Liver (tissue), 9 donors: ENCODE measurements around the gene APOL6. TPM values are rescaled to one million over a fixed set of nuclear protein-coding genes. Genes with fewer than 3 reads are reported as not detected.

ENCODE experiments used
- DNase-seq: peaks from one replicate; pipeline ENCODE4 v3.0.0-alpha.2; 2017; ENCODE audit warnings: low spot score
- H3K27ac ChIP-seq, 2 donors: one replicate each; pipeline ENCODE4 v1.7.0; 2013; ENCODE audit warnings: inconsistent platforms in 2 of 2, low read length in 2 of 2, control low read depth in 1 of 2, low read depth in 1 of 2, mild to moderate bottlenecking in 1 of 2
- H3K27me3 ChIP-seq, 4 donors: one replicate each; pipeline versions ENCODE4 v1.6.1 to v1.7.0; 2013; ENCODE audit warnings: low read length in 3 of 4, inconsistent platforms in 1 of 4, mild to moderate bottlenecking in 1 of 4, moderate library complexity in 1 of 4; ENCODE audit not compliant: control insufficient read depth in 4 of 4, insufficient read depth in 4 of 4
- H3K36me3 ChIP-seq, 4 donors: one replicate each; pipeline versions ENCODE4 v1.6.1 to v1.7.0; 2013; ENCODE audit warnings: low read length in 3 of 4, mild to moderate bottlenecking in 3 of 4, low read depth in 1 of 4, moderate library complexity in 1 of 4; ENCODE audit not compliant: control insufficient read depth in 4 of 4, insufficient read depth in 3 of 4
- H3K4me1 ChIP-seq, 4 donors: one replicate each; pipeline versions ENCODE4 v1.6.1 to v1.7.0; 2013; ENCODE audit warnings: low read length in 3 of 4, mild to moderate bottlenecking in 3 of 4, moderate library complexity in 1 of 4; ENCODE audit not compliant: control insufficient read depth in 4 of 4, insufficient read depth in 4 of 4
- H3K4me3 ChIP-seq, 3 donors: one replicate each; pipeline versions ENCODE4 v1.6.1 to v1.7.0; 2013; ENCODE audit warnings: low read length in 3 of 3, control low read depth in 1 of 3, low read depth in 1 of 3, mild to moderate bottlenecking in 1 of 3
- H3K9ac ChIP-seq, 2 donors: one replicate each; pipeline ENCODE4 v1.7.0; 2013; ENCODE audit warnings: low read length in 2 of 2, mild to moderate bottlenecking in 2 of 2, moderate library complexity in 2 of 2, control low read depth in 1 of 2, low read depth in 1 of 2
- H3K9me3 ChIP-seq, 4 donors: one replicate each; pipeline versions ENCODE4 v1.6.1 to v1.7.0; 2013; ENCODE audit warnings: low read length in 3 of 4; ENCODE audit not compliant: control insufficient read depth in 4 of 4
- ATF3 ChIP-seq: IDR thresholded peaks from 2 replicates; pipeline ENCODE4 v1.6.1; 2016; ENCODE audit warnings: antibody characterized with exemption
- CTCF ChIP-seq: fragments of 150-350 bp; IDR thresholded peaks from 2 replicates; pipeline ENCODE4 v1.5.1; 2017; ENCODE audit warnings: improper control_type of control experiment, low read depth, low read length; ENCODE audit not compliant: missing input control
- EGR1 ChIP-seq, 2 donors: IDR thresholded peaks; 2 replicates each; pipeline ENCODE4 v1.6.1; 2016 to 2018; ENCODE audit warnings: antibody characterized with exemption in 2 of 2, low read depth in 2 of 2
- FOXA1 ChIP-seq: IDR thresholded peaks from 2 replicates; pipeline ENCODE4 v1.6.1; 2016; ENCODE audit warnings: antibody characterized with exemption
- FOXA2 ChIP-seq: IDR thresholded peaks from 2 replicates; pipeline ENCODE4 v1.6.1; 2016; ENCODE audit warnings: antibody characterized with exemption
- GABPA ChIP-seq, 2 donors: IDR thresholded peaks in 1 of 2; conservative IDR thresholded peaks in 1 of 2; 2 replicates each; pipeline ENCODE4 v1.6.1; 2016; ENCODE audit warnings: antibody characterized with exemption in 2 of 2, mild to moderate bottlenecking in 1 of 2, moderate library complexity in 1 of 2
- HNF4A ChIP-seq, 2 donors: conservative IDR thresholded peaks; 2 replicates each; pipeline ENCODE4 v1.6.1; 2016; ENCODE audit warnings: antibody characterized with exemption in 2 of 2, mild to moderate bottlenecking in 2 of 2
- HNF4G ChIP-seq: IDR thresholded peaks from 2 replicates; pipeline ENCODE4 v1.6.1; 2016; ENCODE audit warnings: antibody characterized with exemption
- JUND ChIP-seq, 2 donors: IDR thresholded peaks; 2 replicates each; pipeline ENCODE4 v1.6.1; 2016; ENCODE audit warnings: antibody characterized with exemption in 2 of 2
- MAX ChIP-seq: IDR thresholded peaks from 2 replicates; pipeline ENCODE4 v1.6.1; 2016; ENCODE audit warnings: antibody characterized with exemption
- NR2F2 ChIP-seq: IDR thresholded peaks from 2 replicates; pipeline ENCODE4 v1.6.1; 2016; ENCODE audit warnings: antibody characterized with exemption
- RAD21 ChIP-seq, 2 donors: IDR thresholded peaks; 2 replicates each; pipeline ENCODE4 v1.6.1; 2016; ENCODE audit warnings: antibody characterized with exemption in 2 of 2, mild to moderate bottlenecking in 2 of 2
- REST ChIP-seq: IDR thresholded peaks from 2 replicates; pipeline ENCODE4 v1.6.1; 2016; ENCODE audit warnings: antibody characterized with exemption, mild to moderate bottlenecking
- RXRA ChIP-seq, 2 donors: IDR thresholded peaks; 2 replicates each; pipeline ENCODE4 v1.6.1; 2017 to 2018; ENCODE audit warnings: antibody characterized with exemption in 2 of 2, mild to moderate bottlenecking in 1 of 2
- SP1 ChIP-seq: IDR thresholded peaks from 2 replicates; pipeline ENCODE4 v1.6.1; 2018; ENCODE audit warnings: antibody characterized with exemption, mild to moderate bottlenecking
- TAF1 ChIP-seq: conservative IDR thresholded peaks from 2 replicates; pipeline ENCODE4 v1.6.1; 2016; ENCODE audit warnings: antibody characterized with exemption, mild to moderate bottlenecking
- YY1 ChIP-seq: IDR thresholded peaks from 2 replicates; pipeline ENCODE4 v1.6.1; 2016; ENCODE audit warnings: antibody characterized with exemption, mild to moderate bottlenecking
- ZBTB33 ChIP-seq: IDR thresholded peaks from 2 replicates; pipeline ENCODE4 v1.6.1; 2016; ENCODE audit warnings: antibody characterized with exemption
- WGBS: extraction: QIAGEN DNeasy Blood & Tissue Kit; methylation state at CpG from one replicate; pipeline ENCODE4 v1.1.7; 2013; 5-methylcytosine and 5-hydroxymethylcytosine counted together
- polyA plus RNA-seq, 2 donors: library from polyadenylated mRNA; stranded (reverse) in 1 of 2; unstranded in 1 of 2; fragments of 200-250 nt in 1 of 2; fragments of >200 nt in 1 of 2; fragmentation: Nextera tagmentation in 1 of 2; extraction: Ambion mirVana in 1 of 2; gene quantifications; one replicate each; pipeline versions ENCODE4 v1.2.1 to v1.2.3, GENCODE V29; 2013 to 2015
- total RNA-seq, 2 donors: library from RNA; depleted of rRNA; stranded (reverse); fragments of >200 nt; gene quantifications; one replicate each; pipeline ENCODE4 v1.2.3, GENCODE V29; 2014
- donor health status: healthy.
- donor health status: healthy.
- donor health status: healthy.
- donor health status: healthy.
- donor health status: healthy.

Gene APOL6
- total RNA-seq (10 to 100 TPM; 13.7 to 80.1 TPM), polyA plus RNA-seq (10 to 100 TPM; 10.3 to 20.8 TPM)

GRCh38 chr22:35648066-35649025 lies at the start of gene APOL6:
APOL6 (plus strand) TSS chr22:35648446; CDS start chr22:35656426, 7,980 bp downstream.
- Histone ChIP-seq H3K4me1 (peaks cover 8 to 47% (median 36%) of the 10 kb centered on the region in 4 donors), H3K9me3 (no peaks in the 10 kb centered on the region), H3K9ac (peak within 1 kb of the TSS; percentile 79 to 100), H3K4me3 (peak within 1 kb of the TSS; percentile 87 to 99 (median 88)), H3K36me3 (peaks cover 0 to 3% (median 0%) of the 10 kb centered on the region in 4 donors), H3K27ac (peak within 1 kb of the TSS; percentile 93 to 97), H3K27me3 (no peaks in the 10 kb centered on the region)
- TF ChIP-seq ATF3 (no peak), NR2F2 (peak; percentile 60), EGR1 (IDR thresholded peaks at IDR 0.05; ENCODE audit: low read depth in 2 of 2) (peak in 1 of 2 donors; percentile 89), GABPA (IDR thresholded peaks at IDR 0.05 in 1 of 2, conservative IDR thresholded peaks at IDR 0.05 in 1 of 2) (peak in 1 of 2 donors; percentile 62), CTCF (no peak), HNF4A (conservative IDR thresholded peaks at IDR 0.05) (peak; percentile 84 to 87), MAX (peak; percentile 99), RAD21 (IDR thresholded peaks at IDR 0.05) (peak in 1 of 2 donors; percentile 53), SP1 (peak; percentile 91), YY1 (peak; percentile 87), TAF1 (peak; percentile 74), FOXA1 (no peak), REST (peak; percentile 32), FOXA2 (no peak), JUND (IDR thresholded peaks at IDR 0.05) (peak; percentile 25 to 58), HNF4G (peak; percentile 11), RXRA (IDR thresholded peaks at IDR 0.05) (peak; percentile 74 to 83), ZBTB33 (peak; percentile 41)
- 6% methylated on average over 18 of the region's 18 CpGs for WGBS
- DNase-seq: peak; percentile 41
